ENCODE data around the gene SPAG5.

GRCh38 chr17:28610376-28610775 is 11.6 kb upstream of the SPAG5 start:
- no peak for TF ChIP-seq CTCF (conservative IDR thresholded peaks at IDR 0.05; ENCODE audit: low read depth, low read length)
- TF ChIP-seq EZH2 (IDR thresholded peaks at IDR 0.05; ENCODE audit: low read length, unreplicated experiment): no peak

All from PC-3 (cell line).